OCI-LY3 (cell line): ENCODE results near the gene GSK3B.

Experiments
- H2AFZ ChIP-seq: fragments of 200-600, 300-600 bp; shearing (Covaris generic); 2 replicates; pipeline ENCODE4 v1.6.0; 2014; ENCODE audit warnings: antibody characterized with exemption, low read depth, low read length
- H3K27ac ChIP-seq: fragments of 200-600, 300-600 bp; sonication (generic); 2 replicates; pipeline ENCODE4 v1.5.1; 2014; ENCODE audit warnings: mild to moderate bottlenecking, low read length, moderate library complexity, mixed read lengths
- H3K27me3 ChIP-seq: fragments of 200-600, 300-600 bp; sonication (generic); 2 replicates; pipeline ENCODE4 v1.6.1; 2014; ENCODE audit warnings: low read depth, low read length, mixed read lengths
- H3K36me3 ChIP-seq: fragments of 200-600, 300-600 bp; sonication (generic); replicated peaks from 2 replicates; pipeline ENCODE3; 2014; ENCODE audit warnings: low read depth, low read length, mixed read lengths
- H3K4me1 ChIP-seq: fragments of 300-600, 200-600 bp; sonication (generic); 2 replicates; pipeline ENCODE4 v1.6.1; 2014; ENCODE audit warnings: low read length, mixed read lengths
- H3K4me2 ChIP-seq: fragments of 200-600, 300-600 bp; sonication (generic); 2 replicates; pipeline ENCODE4 v1.6.1; 2014; ENCODE audit warnings: low read length, mixed read lengths
- H3K4me3 ChIP-seq: fragments of 300-600, 200-600 bp; sonication (generic); 2 replicates; pipeline ENCODE4 v1.5.1; 2014; ENCODE audit warnings: antibody characterized with exemption, mild to moderate bottlenecking, low read length, moderate library complexity
- H3K79me2 ChIP-seq: fragments of 300-600, 200-600 bp; shearing (Covaris generic); 2 replicates; pipeline ENCODE4 v1.6.1; 2014; ENCODE audit warnings: mild to moderate bottlenecking, low read length, mixed read lengths
- H3K9ac ChIP-seq: fragments of 300-600, 200-600 bp; shearing (Covaris generic); 2 replicates; pipeline ENCODE4 v1.6.0; 2014; ENCODE audit warnings: mild to moderate bottlenecking, low read length, moderate library complexity
- H3K9me3 ChIP-seq: fragments of 200-600, 300-600 bp; shearing (Covaris generic); 2 replicates; pipeline ENCODE4 v1.6.1; 2014; ENCODE audit warnings: low read length, mixed read lengths; ENCODE audit not compliant: insufficient read depth
- H4K20me1 ChIP-seq: fragments of 200-600, 300-600 bp; sonication (generic); 2 replicates; pipeline ENCODE4 v1.6.1; 2016; ENCODE audit warnings: low read length, mixed read lengths; ENCODE audit not compliant: insufficient read depth
- CTCF ChIP-seq: fragments of 200-600, 300-600 bp; sonication (generic); IDR thresholded peaks from 2 replicates; pipeline ENCODE4 v1.5.1; 2014; ENCODE audit warnings: antibody characterized with exemption, low read length, low read depth
- EZH2phosphoT487 ChIP-seq: fragments of 200-600 bp; shearing (Covaris generic); IDR thresholded peaks from 2 replicates; pipeline ENCODE4 v1.6.1; 2018; ENCODE audit warnings: antibody characterized with exemption, mixed run types, low read depth

GSK3B gene

GRCh38 chr3:119829420-119829819 lies 264.8 kb downstream of the GSK3B start:
- H3K36me3 ChIP-seq: no peaks in the 10 kb centered on the region
- no peaks in the 10 kb centered on the region for H3K4me1 ChIP-seq
- H3K27me3 ChIP-seq: no peaks in the 10 kb centered on the region
- H2AFZ ChIP-seq: no peak overlapping the region
- TF ChIP-seq EZH2phosphoT487 (no peak), CTCF (no peak)
- H3K9me3 ChIP-seq: no peaks in the 10 kb centered on the region
- H3K4me2 ChIP-seq: no peak overlapping the region
- no peaks in the 10 kb centered on the region for H3K79me2 ChIP-seq
- H3K9ac ChIP-seq: no peak overlapping the region
- H4K20me1 ChIP-seq: no peaks in the 10 kb centered on the region
- H3K27ac ChIP-seq: no peak overlapping the region
- no peak overlapping the region for H3K4me3 ChIP-seq

- TF ChIP-seq EZH2phosphoT487 (no peak), CTCF (no peak)
- Histone ChIP-seq H3K79me2 (no peaks in the 10 kb centered on the region), H3K27ac (no peak overlapping the region), H2AFZ (no peak overlapping the region), H3K9ac (no peak overlapping the region), H3K4me1 (no peaks in the 10 kb centered on the region), H3K4me3 (no peak overlapping the region), H3K27me3 (no peaks in the 10 kb centered on the region), H3K36me3 (no peaks in the 10 kb centered on the region), H4K20me1 (no peaks in the 10 kb centered on the region), H3K4me2 (no peak overlapping the region), H3K9me3 (no peaks in the 10 kb centered on the region)
Measured at GRCh38 chr3:119826711-119827608, 267.3 kb downstream of the GSK3B start.

GRCh38 chr3:119825820-119826219 lies 268.4 kb downstream of the GSK3B start:
- no peaks in the 10 kb centered on the region for H3K9me3 ChIP-seq
- no peaks in the 10 kb centered on the region for H3K4me1 ChIP-seq
- no peaks in the 10 kb centered on the region for H4K20me1 ChIP-seq
- H3K27ac ChIP-seq: no peak overlapping the region
- H3K9ac ChIP-seq: no peak overlapping the region
- H3K4me2 ChIP-seq: no peak overlapping the region
- no peaks in the 10 kb centered on the region for H3K79me2 ChIP-seq
- TF ChIP-seq CTCF (no peak), EZH2phosphoT487 (no peak)
- H3K27me3 ChIP-seq: no peaks in the 10 kb centered on the region
- H3K36me3 ChIP-seq: no peaks in the 10 kb centered on the region
- no peak overlapping the region for H2AFZ ChIP-seq
- H3K4me3 ChIP-seq: no peak overlapping the region

- H3K9ac ChIP-seq: no peak overlapping the region
- no peak overlapping the region for H2AFZ ChIP-seq
- H3K36me3 ChIP-seq: no peaks in the 10 kb centered on the region
- no peaks in the 10 kb centered on the region for H3K79me2 ChIP-seq
- no peaks in the 10 kb centered on the region for H3K9me3 ChIP-seq
- no peaks in the 10 kb centered on the region for H3K4me1 ChIP-seq
- no peak overlapping the region for H3K4me2 ChIP-seq
- no peaks in the 10 kb centered on the region for H4K20me1 ChIP-seq
- no peak overlapping the region for H3K4me3 ChIP-seq
- no peak for TF ChIP-seq CTCF
- no peak for TF ChIP-seq EZH2phosphoT487
- no peak overlapping the region for H3K27ac ChIP-seq
- no peaks in the 10 kb centered on the region for H3K27me3 ChIP-seq
Measured at GRCh38 chr3:119819806-119820205, 274.4 kb downstream of the GSK3B start.
